ENCODE data around the gene NOLC1.

GRCh38 chr10:102154466-102155116 is 2.4 kb downstream of the NOLC1 start:
- TF ChIP-seq CTCF (IDR thresholded peaks at IDR 0.05) (no peak), EP300 (IDR thresholded peaks at IDR 0.05) (no peak), POLR2AphosphoS5 (IDR thresholded peaks at IDR 0.05) (no peak)

Measured in sigmoid colon (tissue), 4 donors.